GM23338 (cell line): ENCODE results near the gene RMI2. TPM values are rescaled to one million over a fixed set of nuclear protein-coding genes. Genes with fewer than 3 reads are reported as not detected.

ENCODE experiments used
- ATAC-seq: fragments of 200-7000 bp; cut with Tn5 transposase; 3 replicates; pipeline ENCODE4 v1.9.1; 2020
- DNase-seq: peaks from one replicate; pipeline ENCODE4 v3.0.0-alpha.2; 2015; ENCODE audit warnings: low spot score
- H2AFZ ChIP-seq: fragments of 200-600 bp; sonication (generic); 2 replicates; pipeline ENCODE4 v1.8.0; 2016; ENCODE audit warnings: antibody characterized with exemption, mild to moderate bottlenecking, moderate library complexity
- H3F3A ChIP-seq: fragments of 200-600 bp; sonication (generic); replicated peaks from 2 replicates; pipeline ENCODE4 v1.8.0; 2017; ENCODE audit warnings: antibody characterized with exemption, mixed run types, low read depth
- H3K27ac ChIP-seq: fragments of 200-600 bp; sonication (generic); 2 replicates; pipeline ENCODE4 v1.6.1; 2016; ENCODE audit warnings: low read depth
- H3K27me3 ChIP-seq: fragments of 200-600 bp; sonication (generic); 2 replicates; pipeline ENCODE4 v1.8.0; 2016; ENCODE audit warnings: mild to moderate bottlenecking, mixed run types, moderate library complexity; ENCODE audit not compliant: insufficient read depth
- H3K36me3 ChIP-seq: fragments of 200-600 bp; sonication (generic); 2 replicates; pipeline ENCODE4 v1.8.0; 2016; ENCODE audit warnings: mild to moderate bottlenecking; ENCODE audit not compliant: insufficient read depth
- H3K4me1 ChIP-seq: fragments of 200-600 bp; sonication (generic); 2 replicates; pipeline ENCODE4 v1.8.0; 2016; ENCODE audit warnings: mild to moderate bottlenecking, moderate library complexity; ENCODE audit not compliant: insufficient read depth
- H3K4me2 ChIP-seq: fragments of 200-600 bp; sonication (generic); 2 replicates; pipeline ENCODE4 v1.7.1; 2017; ENCODE audit warnings: mixed run types
- H3K4me3 ChIP-seq: fragments of 200-600 bp; sonication (generic); 2 replicates; pipeline ENCODE4 v1.6.1; 2016; ENCODE audit warnings: mixed run types
- H3K79me2 ChIP-seq: fragments of 200-600 bp; sonication (generic); replicated peaks from 2 replicates; pipeline ENCODE4 v1.8.0; 2017; ENCODE audit warnings: mild to moderate bottlenecking; ENCODE audit not compliant: insufficient read depth
- H3K9me2 ChIP-seq: fragments of 200-600 bp; sonication (generic); 2 replicates; pipeline ENCODE4 v1.8.0; 2017; ENCODE audit not compliant: insufficient read depth
- H4K20me1 ChIP-seq: fragments of 200-600 bp; sonication (generic); replicated peaks from 2 replicates; pipeline ENCODE4 v1.8.0; 2017; ENCODE audit warnings: mild to moderate bottlenecking; ENCODE audit not compliant: insufficient read depth
- H3K27ac Mint-ChIP-seq: 2 replicates; pipeline ENCODE4 v1.8.0; 2020; ENCODE audit warnings: inconsistent platforms, mild to moderate bottlenecking, moderate library complexity, mixed read lengths
- H3K27me3 Mint-ChIP-seq: 3 replicates; pipeline ENCODE4 v1.8.0; 2022; ENCODE audit warnings: low read depth, mild to moderate bottlenecking, moderate library complexity, mixed read lengths, inconsistent platforms; ENCODE audit not compliant: insufficient read depth, poor library complexity
- H3K36me3 Mint-ChIP-seq: 3 replicates; pipeline ENCODE4 v1.8.0; 2021; ENCODE audit warnings: low read depth, mild to moderate bottlenecking, inconsistent platforms, moderate library complexity, mixed read lengths
- H3K4me1 Mint-ChIP-seq: 3 replicates; pipeline ENCODE4 v1.8.0; 2020; ENCODE audit warnings: mild to moderate bottlenecking, inconsistent platforms, mixed read lengths
- H3K4me3 Mint-ChIP-seq: 3 replicates; pipeline ENCODE4 v1.8.0; 2021; ENCODE audit warnings: moderate library complexity, mild to moderate bottlenecking, inconsistent platforms, mixed read lengths
- H3K9me3 Mint-ChIP-seq: 3 replicates; pipeline ENCODE4 v1.8.0; 2020; ENCODE audit warnings: moderate library complexity, mild to moderate bottlenecking, inconsistent platforms, mixed read lengths
- CREB1 ChIP-seq: fragments of 250-450 bp; sonication (Bioruptor Pico); IDR thresholded peaks from 2 replicates; pipeline ENCODE4 v1.5.0; 2020; ENCODE audit warnings: low read depth, mild to moderate bottlenecking, moderate library complexity
- EZH2phosphoT487 ChIP-seq: fragments of 200-600 bp; sonication (generic); IDR thresholded peaks from one replicate; pipeline ENCODE4 v1.8.1; 2018; ENCODE audit warnings: antibody characterized with exemption; ENCODE audit not compliant: unreplicated experiment
- JUNB ChIP-seq: IDR thresholded peaks from one replicate; pipeline ENCODE4 v1.6.1; 2016; ENCODE audit warnings: antibody characterized with exemption; ENCODE audit not compliant: unreplicated experiment
- POLR2AphosphoS5 ChIP-seq: IDR thresholded peaks from 2 replicates; pipeline ENCODE4 v1.6.1; 2016; ENCODE audit warnings: antibody characterized with exemption, low read depth
- STAT1 ChIP-seq: IDR thresholded peaks from one replicate; pipeline ENCODE4 v1.6.1; 2016; ENCODE audit warnings: antibody characterized with exemption; ENCODE audit not compliant: unreplicated experiment
- polyA plus RNA-seq: library from polyadenylated mRNA; unstranded; fragments of >200 nt; fragmentation: Nextera tagmentation; extraction: Ambion mirVana; gene quantifications from 2 replicates; pipeline ENCODE4 v1.2.1, GENCODE V29; 2016
- total RNA-seq: library from RNA; depleted of rRNA; stranded (reverse); fragments of >200 nt; shearing (Covaris generic); gene quantifications from 2 replicates; pipeline ENCODE4 v1.2.3, GENCODE V29; 2014
- TF ChIP-seq, protein P1 (sequence below): fragments of 250-450 bp; sonication (Bioruptor Pico); IDR thresholded peaks from 2 replicates; pipeline ENCODE4 v1.5.0; 2020; ENCODE audit warnings: mild to moderate bottlenecking, moderate library complexity
- TF ChIP-seq, protein P2 (sequence below): IDR thresholded peaks from 2 replicates; pipeline ENCODE4 v1.6.1; 2016; ENCODE audit warnings: antibody characterized with exemption
- TF ChIP-seq, protein P3 (sequence below), 2 experiments: fragments of 200-600 bp in 1 of 2; sonication (generic) in 1 of 2; conservative IDR thresholded peaks; 2 replicates each; pipeline versions ENCODE4 v1.5.1 to v1.6.1; 2016 to 2017; ENCODE audit warnings: antibody characterized with exemption in 2 of 2, low read depth in 2 of 2, mild to moderate bottlenecking in 2 of 2, moderate library complexity in 1 of 2

The RMI2 gene
- total and polyA plus RNA-seq, 2 experiments from 2014 or later: 98.2 to 108 TPM

DNA sequence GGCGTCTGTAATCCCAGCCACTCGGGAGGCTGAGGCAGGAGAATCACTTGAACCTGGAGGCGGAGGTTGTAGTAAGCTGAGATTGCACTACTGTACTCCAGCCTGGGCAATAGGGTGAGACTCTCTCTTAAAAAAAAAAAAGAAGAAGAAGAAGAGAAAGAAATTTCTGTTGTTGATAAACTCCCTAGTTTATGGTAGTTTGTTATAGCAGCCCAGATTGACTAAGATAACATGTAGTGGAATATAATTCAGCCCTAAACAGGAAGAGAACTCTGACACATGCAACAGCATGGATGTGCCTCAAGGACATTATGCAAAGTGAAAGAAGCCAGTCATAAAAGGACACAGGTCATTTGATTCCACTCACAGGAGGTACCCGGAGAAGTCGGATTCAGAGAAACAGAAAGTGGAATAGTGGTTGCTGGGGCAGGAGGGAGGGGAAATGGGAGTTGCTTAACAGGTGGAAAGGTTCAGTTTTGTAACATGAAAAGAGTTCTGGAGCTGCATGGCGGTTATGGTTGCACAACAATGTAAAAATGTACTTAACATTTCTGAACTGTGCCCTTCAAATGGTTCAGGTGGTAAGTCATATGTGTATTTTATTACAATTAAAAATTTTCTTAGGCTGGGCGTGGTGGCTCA is 38.1 kb upstream of the RMI2 start:
- Histone ChIP-seq H3K79me2 (no peaks in the 10 kb centered on the region), H3K9me2 (no peaks in the 10 kb centered on the region; the same call in 1 of the 2 replicates), H3K36me3 (no peaks in the 10 kb centered on the region; the same call in 1 of the 2 replicates), H4K20me1 (no peaks in the 10 kb centered on the region), H3K27ac (no peak overlapping the region), H3K4me2 (no peak overlapping the region), H3K4me1 (peaks cover 15% of the 10 kb centered on the region; the same call in 1 of the 2 replicates), H3K4me3 (no peak overlapping the region), H3K27me3 (no peaks in the 10 kb centered on the region), H3F3A (0 out of 2 replicates have a peak, but pooled peaks cover 6% of the 10 kb centered on the region), H2AFZ (no peak overlapping the region)
- TF ChIP-seq, protein P1, sequence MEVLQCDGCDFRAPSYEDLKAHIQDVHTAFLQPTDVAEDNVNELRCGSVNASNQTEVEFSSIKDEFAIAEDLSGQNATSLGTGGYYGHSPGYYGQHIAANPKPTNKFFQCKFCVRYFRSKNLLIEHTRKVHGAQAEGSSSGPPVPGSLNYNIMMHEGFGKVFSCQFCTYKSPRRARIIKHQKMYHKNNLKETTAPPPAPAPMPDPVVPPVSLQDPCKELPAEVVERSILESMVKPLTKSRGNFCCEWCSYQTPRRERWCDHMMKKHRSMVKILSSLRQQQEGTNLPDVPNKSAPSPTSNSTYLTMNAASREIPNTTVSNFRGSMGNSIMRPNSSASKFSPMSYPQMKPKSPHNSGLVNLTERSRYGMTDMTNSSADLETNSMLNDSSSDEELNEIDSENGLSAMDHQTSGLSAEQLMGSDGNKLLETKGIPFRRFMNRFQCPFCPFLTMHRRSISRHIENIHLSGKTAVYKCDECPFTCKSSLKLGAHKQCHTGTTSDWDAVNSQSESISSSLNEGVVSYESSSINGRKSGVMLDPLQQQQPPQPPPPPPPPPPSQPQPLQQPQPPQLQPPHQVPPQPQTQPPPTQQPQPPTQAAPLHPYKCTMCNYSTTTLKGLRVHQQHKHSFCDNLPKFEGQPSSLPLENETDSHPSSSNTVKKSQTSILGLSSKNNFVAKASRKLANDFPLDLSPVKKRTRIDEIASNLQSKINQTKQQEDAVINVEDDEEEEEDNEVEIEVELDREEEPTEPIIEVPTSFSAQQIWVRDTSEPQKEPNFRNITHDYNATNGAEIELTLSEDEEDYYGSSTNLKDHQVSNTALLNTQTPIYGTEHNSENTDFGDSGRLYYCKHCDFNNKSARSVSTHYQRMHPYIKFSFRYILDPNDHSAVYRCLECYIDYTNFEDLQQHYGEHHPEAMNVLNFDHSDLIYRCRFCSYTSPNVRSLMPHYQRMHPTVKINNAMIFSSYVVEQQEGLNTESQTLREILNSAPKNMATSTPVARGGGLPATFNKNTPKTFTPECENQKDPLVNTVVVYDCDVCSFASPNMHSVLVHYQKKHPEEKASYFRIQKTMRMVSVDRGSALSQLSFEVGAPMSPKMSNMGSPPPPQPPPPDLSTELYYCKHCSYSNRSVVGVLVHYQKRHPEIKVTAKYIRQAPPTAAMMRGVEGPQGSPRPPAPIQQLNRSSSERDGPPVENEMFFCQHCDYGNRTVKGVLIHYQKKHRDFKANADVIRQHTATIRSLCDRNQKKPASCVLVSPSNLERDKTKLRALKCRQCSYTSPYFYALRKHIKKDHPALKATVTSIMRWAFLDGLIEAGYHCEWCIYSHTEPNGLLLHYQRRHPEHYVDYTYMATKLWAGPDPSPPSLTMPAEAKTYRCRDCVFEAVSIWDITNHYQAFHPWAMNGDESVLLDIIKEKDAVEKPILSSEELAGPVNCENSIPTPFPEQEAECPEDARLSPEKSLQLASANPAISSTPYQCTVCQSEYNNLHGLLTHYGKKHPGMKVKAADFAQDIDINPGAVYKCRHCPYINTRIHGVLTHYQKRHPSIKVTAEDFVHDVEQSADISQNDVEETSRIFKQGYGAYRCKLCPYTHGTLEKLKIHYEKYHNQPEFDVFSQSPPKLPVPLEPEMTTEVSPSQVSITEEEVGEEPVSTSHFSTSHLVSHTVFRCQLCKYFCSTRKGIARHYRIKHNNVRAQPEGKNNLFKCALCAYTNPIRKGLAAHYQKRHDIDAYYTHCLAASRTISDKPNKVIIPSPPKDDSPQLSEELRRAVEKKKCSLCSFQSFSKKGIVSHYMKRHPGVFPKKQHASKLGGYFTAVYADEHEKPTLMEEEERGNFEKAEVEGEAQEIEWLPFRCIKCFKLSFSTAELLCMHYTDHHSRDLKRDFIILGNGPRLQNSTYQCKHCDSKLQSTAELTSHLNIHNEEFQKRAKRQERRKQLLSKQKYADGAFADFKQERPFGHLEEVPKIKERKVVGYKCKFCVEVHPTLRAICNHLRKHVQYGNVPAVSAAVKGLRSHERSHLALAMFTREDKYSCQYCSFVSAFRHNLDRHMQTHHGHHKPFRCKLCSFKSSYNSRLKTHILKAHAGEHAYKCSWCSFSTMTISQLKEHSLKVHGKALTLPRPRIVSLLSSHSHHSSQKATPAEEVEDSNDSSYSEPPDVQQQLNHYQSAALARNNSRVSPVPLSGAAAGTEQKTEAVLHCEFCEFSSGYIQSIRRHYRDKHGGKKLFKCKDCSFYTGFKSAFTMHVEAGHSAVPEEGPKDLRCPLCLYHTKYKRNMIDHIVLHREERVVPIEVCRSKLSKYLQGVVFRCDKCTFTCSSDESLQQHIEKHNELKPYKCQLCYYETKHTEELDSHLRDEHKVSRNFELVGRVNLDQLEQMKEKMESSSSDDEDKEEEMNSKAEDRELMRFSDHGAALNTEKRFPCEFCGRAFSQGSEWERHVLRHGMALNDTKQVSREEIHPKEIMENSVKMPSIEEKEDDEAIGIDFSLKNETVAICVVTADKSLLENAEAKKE (CRISPR knock-in tag): no peak
- TF ChIP-seq EZH2phosphoT487: no peak
- TF ChIP-seq STAT1: no peak
- TF ChIP-seq, protein P2, sequence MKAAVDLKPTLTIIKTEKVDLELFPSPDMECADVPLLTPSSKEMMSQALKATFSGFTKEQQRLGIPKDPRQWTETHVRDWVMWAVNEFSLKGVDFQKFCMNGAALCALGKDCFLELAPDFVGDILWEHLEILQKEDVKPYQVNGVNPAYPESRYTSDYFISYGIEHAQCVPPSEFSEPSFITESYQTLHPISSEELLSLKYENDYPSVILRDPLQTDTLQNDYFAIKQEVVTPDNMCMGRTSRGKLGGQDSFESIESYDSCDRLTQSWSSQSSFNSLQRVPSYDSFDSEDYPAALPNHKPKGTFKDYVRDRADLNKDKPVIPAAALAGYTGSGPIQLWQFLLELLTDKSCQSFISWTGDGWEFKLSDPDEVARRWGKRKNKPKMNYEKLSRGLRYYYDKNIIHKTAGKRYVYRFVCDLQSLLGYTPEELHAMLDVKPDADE: no peak
- no peak for TF ChIP-seq POLR2AphosphoS5
- TF ChIP-seq JUNB: no peak
- TF ChIP-seq, protein P3, sequence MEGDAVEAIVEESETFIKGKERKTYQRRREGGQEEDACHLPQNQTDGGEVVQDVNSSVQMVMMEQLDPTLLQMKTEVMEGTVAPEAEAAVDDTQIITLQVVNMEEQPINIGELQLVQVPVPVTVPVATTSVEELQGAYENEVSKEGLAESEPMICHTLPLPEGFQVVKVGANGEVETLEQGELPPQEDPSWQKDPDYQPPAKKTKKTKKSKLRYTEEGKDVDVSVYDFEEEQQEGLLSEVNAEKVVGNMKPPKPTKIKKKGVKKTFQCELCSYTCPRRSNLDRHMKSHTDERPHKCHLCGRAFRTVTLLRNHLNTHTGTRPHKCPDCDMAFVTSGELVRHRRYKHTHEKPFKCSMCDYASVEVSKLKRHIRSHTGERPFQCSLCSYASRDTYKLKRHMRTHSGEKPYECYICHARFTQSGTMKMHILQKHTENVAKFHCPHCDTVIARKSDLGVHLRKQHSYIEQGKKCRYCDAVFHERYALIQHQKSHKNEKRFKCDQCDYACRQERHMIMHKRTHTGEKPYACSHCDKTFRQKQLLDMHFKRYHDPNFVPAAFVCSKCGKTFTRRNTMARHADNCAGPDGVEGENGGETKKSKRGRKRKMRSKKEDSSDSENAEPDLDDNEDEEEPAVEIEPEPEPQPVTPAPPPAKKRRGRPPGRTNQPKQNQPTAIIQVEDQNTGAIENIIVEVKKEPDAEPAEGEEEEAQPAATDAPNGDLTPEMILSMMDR (conservative IDR thresholded peaks at IDR 0.05; ENCODE audit: low read depth in 2 of 2): no peak
- no peak for TF ChIP-seq CREB1 (CRISPR knock-in tag)
- Mint-ChIP-seq H3K4me3 (no peak overlapping the region), H3K27ac (no peak overlapping the region), H3K36me3 (no peaks in the 10 kb centered on the region; the same call in 2 of the 3 replicates), H3K27me3 (peaks cover 6% of the 10 kb centered on the region), H3K4me1 (peaks cover 13% of the 10 kb centered on the region), H3K9me3 (0 out of 3 replicates have a peak, but pooled peaks cover 2% of the 10 kb centered on the region)
- DNase-seq: no peak
- ATAC-seq: no peak
